ENCODE measurements around the gene TRANK1.
"Not testable (repeated sequence)": the region's sequence is repeated elsewhere in the genome, so short reads cannot be mapped to it uniquely, and the experiment has no call there.

TRANK1 gene

GRCh38 chr3:36919439-36920160 is 25.3 kb downstream of the TRANK1 start:
- no peak for DNase-seq (ENCODE audit: low spot score)

- DNase-seq (ENCODE audit: low spot score) = no peak
These were observed 26.8 kb downstream of the TRANK1 start for GRCh38 chr3:36918050-36918449.

- DNase-seq (ENCODE audit: low spot score) = peak; percentile 24
These were observed 32.7 kb downstream of the TRANK1 start for GRCh38 chr3:36911990-36912804.

GRCh38 chr3:36909666-36910065 is 35.2 kb downstream of the TRANK1 start:
- no peak for DNase-seq (ENCODE audit: low spot score)

GRCh38 chr3:36909181-36909580 is 35.7 kb downstream of the TRANK1 start:
- DNase-seq (ENCODE audit: low spot score) = no peak

- no peak for DNase-seq (ENCODE audit: low spot score)
These were observed 36.1 kb downstream of the TRANK1 start for GRCh38 chr3:36908647-36909180.

- peak; percentile 61 for DNase-seq (ENCODE audit: low spot score)
These were observed 36.8 kb downstream of the TRANK1 start for GRCh38 chr3:36907911-36908646.

- DNase-seq (ENCODE audit: low spot score) = no peak
These were observed 38.2 kb downstream of the TRANK1 start for GRCh38 chr3:36906504-36907149.

GRCh38 chr3:36905545-36905944 is 39.3 kb downstream of the TRANK1 start:
- no peak for DNase-seq (ENCODE audit: low spot score)

- DNase-seq (ENCODE audit: low spot score) = peak; percentile 36
These were observed 40.2 kb downstream of the TRANK1 start for GRCh38 chr3:36904641-36905040.

- DNase-seq (ENCODE audit: low spot score) = not testable (repeated sequence)
These were observed 40.8 kb downstream of the TRANK1 start for GRCh38 chr3:36904065-36904464.

GRCh38 chr3:36903119-36903882 is 41.6 kb downstream of the TRANK1 start:
- no peak for DNase-seq (ENCODE audit: low spot score)

GRCh38 chr3:36901588-36901987 is 43.3 kb downstream of the TRANK1 start:
- no peak for DNase-seq (ENCODE audit: low spot score)

GRCh38 chr3:36900474-36901443 is 44.1 kb downstream of the TRANK1 start:
- DNase-seq (ENCODE audit: low spot score) = no peak

- no peak for DNase-seq (ENCODE audit: low spot score)
These were observed 49.1 kb downstream of the TRANK1 start for GRCh38 chr3:36895496-36896409.

- DNase-seq (ENCODE audit: low spot score) = no peak
These were observed 49.9 kb downstream of the TRANK1 start for GRCh38 chr3:36894914-36895313.

GRCh38 chr3:36893826-36894225 is 51.0 kb downstream of the TRANK1 start:
- no peak for DNase-seq (ENCODE audit: low spot score)

GRCh38 chr3:36893137-36893557 is 51.7 kb downstream of the TRANK1 start:
- DNase-seq (ENCODE audit: low spot score) = peak; percentile 53
